ENCODE measurements around the gene TPI1.

DNA sequence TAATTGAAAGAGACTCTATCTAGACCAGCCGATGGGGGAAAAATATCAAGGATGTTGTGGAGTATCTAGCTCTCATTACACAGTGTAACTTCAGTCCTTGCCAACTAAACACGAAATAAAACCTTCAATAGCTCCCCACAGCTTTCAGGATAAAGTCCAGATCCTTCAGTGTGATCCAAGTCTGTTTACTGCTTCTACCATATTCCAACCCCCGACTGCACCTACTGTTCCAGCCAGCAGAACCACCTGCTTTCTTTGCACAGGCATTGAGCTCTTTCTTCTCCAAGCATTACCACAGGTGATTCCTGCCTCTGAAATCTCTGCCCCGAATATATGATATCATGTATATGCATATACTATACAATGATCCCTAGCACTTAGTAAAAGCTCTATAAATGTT, 35.1 kb downstream of the TPI1 start:
- TF ChIP-seq, protein P1, sequence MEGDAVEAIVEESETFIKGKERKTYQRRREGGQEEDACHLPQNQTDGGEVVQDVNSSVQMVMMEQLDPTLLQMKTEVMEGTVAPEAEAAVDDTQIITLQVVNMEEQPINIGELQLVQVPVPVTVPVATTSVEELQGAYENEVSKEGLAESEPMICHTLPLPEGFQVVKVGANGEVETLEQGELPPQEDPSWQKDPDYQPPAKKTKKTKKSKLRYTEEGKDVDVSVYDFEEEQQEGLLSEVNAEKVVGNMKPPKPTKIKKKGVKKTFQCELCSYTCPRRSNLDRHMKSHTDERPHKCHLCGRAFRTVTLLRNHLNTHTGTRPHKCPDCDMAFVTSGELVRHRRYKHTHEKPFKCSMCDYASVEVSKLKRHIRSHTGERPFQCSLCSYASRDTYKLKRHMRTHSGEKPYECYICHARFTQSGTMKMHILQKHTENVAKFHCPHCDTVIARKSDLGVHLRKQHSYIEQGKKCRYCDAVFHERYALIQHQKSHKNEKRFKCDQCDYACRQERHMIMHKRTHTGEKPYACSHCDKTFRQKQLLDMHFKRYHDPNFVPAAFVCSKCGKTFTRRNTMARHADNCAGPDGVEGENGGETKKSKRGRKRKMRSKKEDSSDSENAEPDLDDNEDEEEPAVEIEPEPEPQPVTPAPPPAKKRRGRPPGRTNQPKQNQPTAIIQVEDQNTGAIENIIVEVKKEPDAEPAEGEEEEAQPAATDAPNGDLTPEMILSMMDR (IDR thresholded peaks at IDR 0.05): no peak
- TF ChIP-seq POLR2A (IDR thresholded peaks at IDR 0.05): no peak
- TF ChIP-seq EP300 (IDR thresholded peaks at IDR 0.05): no peak
